RWPE2 (cell line): ENCODE measurements around the gene CCDC187.

ENCODE experiments used
- ATAC-seq: fragments of 200-7000 bp; cut with Tn5 transposase; 3 replicates; pipeline ENCODE4 v1.9.1; 2021; ENCODE audit warnings: low read depth
- DNase-seq: peaks from one replicate; pipeline ENCODE4 v3.0.0-alpha.2; 2020; ENCODE audit warnings: low spot score
- H3K27ac ChIP-seq: fragments of 450-650 bp; 2 replicates; pipeline ENCODE4 v1.5.1; 2017; ENCODE audit warnings: mild to moderate bottlenecking; ENCODE audit not compliant: poor library complexity, severe bottlenecking
- H3K27me3 ChIP-seq: fragments of 250-450 bp; sonication (Bioruptor Pico); 2 replicates; pipeline ENCODE4 v1.5.1; 2021; ENCODE audit warnings: mild to moderate bottlenecking, moderate library complexity; ENCODE audit not compliant: insufficient read depth, poor library complexity, severe bottlenecking
- H3K36me3 ChIP-seq: fragments of 250-450 bp; sonication (Bioruptor Pico); 2 replicates; pipeline ENCODE4 v1.5.1; 2020; ENCODE audit warnings: low read depth, mild to moderate bottlenecking, moderate library complexity
- H3K4me1 ChIP-seq: fragments of 250-450 bp; sonication (Bioruptor Pico); 2 replicates; pipeline ENCODE4 v1.5.1; 2021; ENCODE audit warnings: mild to moderate bottlenecking, moderate library complexity; ENCODE audit not compliant: insufficient read depth, poor library complexity, severe bottlenecking
- H3K4me3 ChIP-seq: fragments of 250-450 bp; sonication (Bioruptor Pico); 2 replicates; pipeline ENCODE4 v1.5.1; 2021; ENCODE audit warnings: mild to moderate bottlenecking, moderate library complexity; ENCODE audit not compliant: severe bottlenecking
- H3K9me3 ChIP-seq: fragments of 250-450 bp; sonication (Bioruptor Pico); 2 replicates; pipeline ENCODE4 v1.5.1; 2021; ENCODE audit warnings: mild to moderate bottlenecking, moderate library complexity; ENCODE audit not compliant: severe bottlenecking
- TF ChIP-seq, protein P1 (sequence below): fragments of 450-650 bp; IDR thresholded peaks from one replicate; pipeline ENCODE4 v1.5.1; 2017; ENCODE audit warnings: mild to moderate bottlenecking, moderate library complexity; ENCODE audit not compliant: poor library complexity, severe bottlenecking

The CCDC187 gene

GRCh38 chr9:136230365-136230764 lies 73.5 kb downstream of the CCDC187 start:
- DNase-seq (no peak), ATAC-seq (no peak)
- TF ChIP-seq, protein P1, sequence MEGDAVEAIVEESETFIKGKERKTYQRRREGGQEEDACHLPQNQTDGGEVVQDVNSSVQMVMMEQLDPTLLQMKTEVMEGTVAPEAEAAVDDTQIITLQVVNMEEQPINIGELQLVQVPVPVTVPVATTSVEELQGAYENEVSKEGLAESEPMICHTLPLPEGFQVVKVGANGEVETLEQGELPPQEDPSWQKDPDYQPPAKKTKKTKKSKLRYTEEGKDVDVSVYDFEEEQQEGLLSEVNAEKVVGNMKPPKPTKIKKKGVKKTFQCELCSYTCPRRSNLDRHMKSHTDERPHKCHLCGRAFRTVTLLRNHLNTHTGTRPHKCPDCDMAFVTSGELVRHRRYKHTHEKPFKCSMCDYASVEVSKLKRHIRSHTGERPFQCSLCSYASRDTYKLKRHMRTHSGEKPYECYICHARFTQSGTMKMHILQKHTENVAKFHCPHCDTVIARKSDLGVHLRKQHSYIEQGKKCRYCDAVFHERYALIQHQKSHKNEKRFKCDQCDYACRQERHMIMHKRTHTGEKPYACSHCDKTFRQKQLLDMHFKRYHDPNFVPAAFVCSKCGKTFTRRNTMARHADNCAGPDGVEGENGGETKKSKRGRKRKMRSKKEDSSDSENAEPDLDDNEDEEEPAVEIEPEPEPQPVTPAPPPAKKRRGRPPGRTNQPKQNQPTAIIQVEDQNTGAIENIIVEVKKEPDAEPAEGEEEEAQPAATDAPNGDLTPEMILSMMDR: no peak
- Histone ChIP-seq H3K36me3 (peaks cover 13% of the 10 kb centered on the region), H3K4me3 (no peak overlapping the region), H3K9me3 (no peaks in the 10 kb centered on the region), H3K27me3 (no peaks in the 10 kb centered on the region), H3K27ac (no peak overlapping the region), H3K4me1 (peaks cover 13% of the 10 kb centered on the region)

DNA sequence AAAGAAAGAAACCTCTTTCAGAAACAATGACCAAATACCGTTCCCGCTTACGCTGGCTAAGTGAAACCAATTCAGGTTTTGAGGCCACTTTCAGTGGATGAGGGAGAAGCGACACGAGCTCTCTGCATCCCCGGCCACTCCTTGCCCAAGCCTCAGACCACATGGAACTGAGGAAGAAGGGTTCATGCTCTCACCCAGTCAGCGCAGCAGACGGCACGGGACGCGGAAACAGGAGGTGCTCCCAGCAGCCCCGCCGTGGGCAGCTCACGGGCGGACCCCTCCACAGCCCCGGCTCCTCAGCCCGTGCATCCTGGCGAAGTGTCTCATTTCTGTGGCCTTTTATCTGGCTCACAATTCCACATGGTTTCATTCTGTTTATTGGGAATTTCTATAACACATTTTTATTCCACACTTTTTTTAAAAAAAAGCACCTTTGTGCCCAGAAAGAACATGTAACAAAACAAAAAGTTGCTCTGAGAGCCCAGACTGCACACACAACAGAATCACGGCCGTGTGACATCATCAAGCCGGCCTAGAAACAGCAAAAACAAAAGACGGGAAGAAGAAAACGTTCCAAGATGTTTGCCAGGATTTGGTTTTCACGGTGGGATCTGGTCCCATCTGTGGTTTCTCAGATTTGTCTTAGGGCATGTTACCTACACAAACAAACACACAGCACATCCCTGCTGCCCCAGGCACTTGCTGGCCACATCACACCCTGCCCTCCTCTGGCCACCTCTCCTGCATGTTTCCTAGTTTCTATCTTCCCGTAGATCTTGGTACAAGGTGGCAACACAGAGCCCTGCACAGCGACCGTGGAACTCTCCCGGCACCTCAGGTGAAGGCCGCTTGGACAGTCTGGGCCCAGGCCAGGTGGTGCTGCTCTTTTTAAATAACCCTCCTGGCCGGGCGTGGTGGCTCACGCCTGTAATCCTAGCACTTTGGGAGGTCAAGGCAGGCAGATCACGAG lies 74.5 kb downstream of the CCDC187 start:
- Histone ChIP-seq H3K27ac (peak overlapping the region; percentile 52), H3K4me1 (peaks cover 13% of the 10 kb centered on the region), H3K27me3 (no peaks in the 10 kb centered on the region), H3K9me3 (no peaks in the 10 kb centered on the region), H3K4me3 (no peak overlapping the region), H3K36me3 (peaks cover 20% of the 10 kb centered on the region)
- TF ChIP-seq, protein P1: no peak
- ATAC-seq: no peak
- no peak for DNase-seq

GRCh38 chr9:136228107-136228875 lies 75.6 kb downstream of the CCDC187 start:
- no peak for DNase-seq
- no peaks in the 10 kb centered on the region for H3K27me3 ChIP-seq
- TF ChIP-seq, protein P1: no peak
- H3K9me3 ChIP-seq: no peaks in the 10 kb centered on the region
- ATAC-seq: peak; percentile 92
- no peak overlapping the region for H3K4me3 ChIP-seq
- peaks cover 13% of the 10 kb centered on the region for H3K4me1 ChIP-seq
- H3K27ac ChIP-seq: peak overlapping the region; percentile 52
- peaks cover 24% of the 10 kb centered on the region for H3K36me3 ChIP-seq

GRCh38 chr9:136226680-136227407 lies 77.0 kb downstream of the CCDC187 start:
- no peaks in the 10 kb centered on the region for H3K9me3 ChIP-seq
- ATAC-seq (no peak), DNase-seq (no peak)
- H3K27ac ChIP-seq: no peak overlapping the region
- H3K27me3 ChIP-seq: no peaks in the 10 kb centered on the region
- TF ChIP-seq, protein P1: no peak
- H3K36me3 ChIP-seq: peaks cover 24% of the 10 kb centered on the region
- peaks cover 13% of the 10 kb centered on the region for H3K4me1 ChIP-seq
- H3K4me3 ChIP-seq: no peak overlapping the region
